HG02943 (cell line): ENCODE results near the gene SERGEF.
"Not testable (repeated sequence)": the region's sequence is repeated elsewhere in the genome, so short reads cannot be mapped to it uniquely, and the experiment has no call there.

Experiments
- ATAC-seq: cut with Tn5 transposase; IDR thresholded peaks from one replicate; pipeline ENCODE4 v1.9.1; 2021; ENCODE audit warnings: mild to moderate bottlenecking, low read depth, moderate library complexity; ENCODE audit not compliant: unreplicated experiment

The SERGEF gene

DNA sequence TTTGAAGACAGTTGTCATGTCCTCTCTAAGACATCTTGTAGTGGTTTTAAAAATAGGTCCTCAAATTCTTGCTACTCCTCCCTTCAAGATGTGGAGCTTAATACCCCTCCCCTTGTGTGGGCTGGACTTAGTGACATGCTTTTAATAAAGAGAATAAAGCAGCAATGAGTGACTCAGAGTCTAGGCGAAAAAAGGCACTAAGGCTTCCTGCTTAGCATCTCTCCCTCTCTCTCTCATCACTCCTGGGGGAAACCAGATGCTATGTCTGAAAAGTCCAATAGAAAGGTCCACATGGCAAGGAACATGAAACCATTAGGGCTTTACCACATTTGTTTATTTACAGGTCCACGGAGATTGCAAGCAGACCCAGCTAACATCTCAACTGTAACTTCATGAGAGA, 11.7 kb downstream of the SERGEF start:
- no peak for ATAC-seq

- peak; percentile 89 for ATAC-seq
These were observed 12.1 kb downstream of the SERGEF start for GRCh38 chr11:18000760-18001159.

DNA sequence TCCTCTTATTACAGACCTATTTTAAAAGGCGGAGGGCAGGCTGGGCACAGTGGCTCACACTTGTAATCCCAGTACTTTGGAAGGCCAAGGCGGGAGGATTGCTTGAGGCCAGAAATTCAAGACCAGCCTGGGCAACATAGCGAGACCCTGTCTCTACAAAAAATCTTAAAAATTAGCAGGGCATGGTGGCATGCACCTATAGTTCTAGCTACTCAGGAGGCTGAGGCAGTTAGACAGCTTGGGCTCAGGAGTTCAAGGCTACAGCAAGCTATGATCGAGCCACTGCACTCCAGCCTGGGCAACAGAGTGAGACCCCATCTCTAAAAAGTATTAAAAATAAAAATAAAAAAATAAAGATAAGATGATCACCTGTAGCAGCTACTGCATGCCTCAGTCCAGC, 12.7 kb downstream of the SERGEF start:
- ATAC-seq: not testable (repeated sequence)

GRCh38 chr11:17992916-17993315, 19.9 kb downstream of the SERGEF start:
- no peak for ATAC-seq

GRCh38 chr11:17991783-17992433, 20.9 kb downstream of the SERGEF start:
- ATAC-seq: no peak

- ATAC-seq: no peak
These were observed 23.5 kb downstream of the SERGEF start for GRCh38 chr11:17989306-17989705.

GRCh38 chr11:17988465-17988864, 24.4 kb downstream of the SERGEF start:
- ATAC-seq: no peak

DNA sequence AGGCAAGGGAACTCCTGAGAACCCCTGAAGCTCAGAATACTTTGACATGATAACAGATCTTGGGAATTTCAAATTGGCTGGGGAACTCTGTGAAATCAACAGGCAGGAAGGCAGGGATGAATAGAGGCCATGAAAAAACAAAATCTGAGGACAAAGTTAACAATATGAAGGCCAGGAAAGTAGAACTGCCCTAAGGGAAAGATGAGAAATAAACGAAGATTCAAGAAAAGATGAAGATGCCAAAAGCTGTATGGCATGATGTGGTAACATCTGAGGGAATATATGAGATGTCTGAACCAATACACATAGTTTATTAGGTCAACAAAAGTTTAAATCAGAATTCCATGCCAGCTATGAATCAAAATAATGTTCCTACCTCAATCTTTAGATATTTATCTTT, 25.0 kb downstream of the SERGEF start:
- ATAC-seq: no peak

- no peak for ATAC-seq
These were observed 26.1 kb downstream of the SERGEF start for GRCh38 chr11:17986711-17987220.

DNA sequence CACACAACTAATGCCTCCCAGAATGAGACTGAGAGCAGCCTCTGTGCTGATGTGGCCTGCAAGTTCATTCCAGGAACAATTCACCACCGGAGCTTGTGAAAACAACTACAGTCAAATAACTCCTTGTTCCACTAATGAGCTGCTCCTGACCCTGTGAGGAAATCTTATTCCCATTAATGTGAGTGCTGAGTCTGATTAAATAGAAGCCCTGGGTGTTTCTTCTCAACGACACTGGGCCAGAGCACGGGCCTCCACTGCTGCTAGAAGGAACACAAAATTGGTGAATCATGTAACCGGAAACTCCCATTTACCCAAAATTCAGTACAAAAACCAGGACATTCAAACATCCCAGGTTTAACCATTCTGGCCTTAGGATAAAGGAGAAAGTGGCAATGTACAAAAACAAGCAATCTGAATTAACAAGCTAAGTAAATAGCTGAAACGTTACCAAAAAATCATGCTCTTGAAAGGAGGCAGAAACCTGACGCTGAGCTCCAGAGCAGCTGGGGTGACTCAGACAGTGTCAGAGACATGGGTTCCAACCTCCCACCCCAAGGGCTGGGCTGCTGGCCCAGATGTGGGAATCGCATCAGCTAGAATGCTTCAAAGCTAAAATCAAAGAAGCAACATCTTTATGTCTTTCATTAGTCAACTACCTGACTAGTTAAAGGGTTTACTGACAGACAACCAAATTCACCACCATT, 26.7 kb downstream of the SERGEF start:
- ATAC-seq: no peak

DNA sequence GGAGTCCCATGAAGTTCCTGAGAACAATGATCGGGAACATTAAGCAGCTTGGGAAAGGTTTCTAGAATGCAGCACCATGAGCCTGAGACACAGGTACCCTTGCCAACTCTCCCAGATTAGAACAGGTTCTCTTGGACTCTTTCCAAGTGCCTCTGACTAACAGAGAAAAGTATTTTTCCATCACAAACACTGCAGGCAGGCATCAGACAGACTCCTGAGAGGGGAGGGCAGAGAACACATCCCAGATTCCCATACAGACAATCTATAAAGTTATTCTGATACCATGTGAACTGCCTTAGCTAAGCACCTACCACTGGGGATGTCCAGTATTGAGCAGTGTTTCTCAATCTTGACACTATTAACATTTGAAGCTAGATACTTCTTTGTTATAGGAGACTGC, 27.3 kb downstream of the SERGEF start:
- ATAC-seq: no peak

DNA sequence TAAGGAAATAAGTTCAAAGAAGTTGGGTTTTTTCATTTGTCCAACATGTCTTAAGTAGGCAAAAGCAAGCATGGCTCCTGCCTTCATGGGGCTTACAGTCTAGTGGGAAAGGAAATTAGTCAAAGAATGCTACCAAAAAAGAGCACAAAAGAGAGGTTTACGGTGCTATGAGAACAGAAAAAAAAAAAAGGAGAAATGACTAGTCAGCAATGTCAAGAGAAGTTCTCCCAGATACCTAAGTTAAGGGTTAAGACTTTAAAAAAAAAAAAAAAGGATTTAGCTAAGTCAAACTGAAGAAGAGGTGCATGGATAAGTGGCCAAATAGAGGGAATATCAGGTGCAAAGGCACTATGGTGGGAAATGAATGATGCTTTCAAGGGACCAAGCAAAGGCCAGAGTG, 29.3 kb downstream of the SERGEF start:
- no peak for ATAC-seq

- no peak for ATAC-seq
These were observed 33.0 kb downstream of the SERGEF start for GRCh38 chr11:17979770-17980371.

DNA sequence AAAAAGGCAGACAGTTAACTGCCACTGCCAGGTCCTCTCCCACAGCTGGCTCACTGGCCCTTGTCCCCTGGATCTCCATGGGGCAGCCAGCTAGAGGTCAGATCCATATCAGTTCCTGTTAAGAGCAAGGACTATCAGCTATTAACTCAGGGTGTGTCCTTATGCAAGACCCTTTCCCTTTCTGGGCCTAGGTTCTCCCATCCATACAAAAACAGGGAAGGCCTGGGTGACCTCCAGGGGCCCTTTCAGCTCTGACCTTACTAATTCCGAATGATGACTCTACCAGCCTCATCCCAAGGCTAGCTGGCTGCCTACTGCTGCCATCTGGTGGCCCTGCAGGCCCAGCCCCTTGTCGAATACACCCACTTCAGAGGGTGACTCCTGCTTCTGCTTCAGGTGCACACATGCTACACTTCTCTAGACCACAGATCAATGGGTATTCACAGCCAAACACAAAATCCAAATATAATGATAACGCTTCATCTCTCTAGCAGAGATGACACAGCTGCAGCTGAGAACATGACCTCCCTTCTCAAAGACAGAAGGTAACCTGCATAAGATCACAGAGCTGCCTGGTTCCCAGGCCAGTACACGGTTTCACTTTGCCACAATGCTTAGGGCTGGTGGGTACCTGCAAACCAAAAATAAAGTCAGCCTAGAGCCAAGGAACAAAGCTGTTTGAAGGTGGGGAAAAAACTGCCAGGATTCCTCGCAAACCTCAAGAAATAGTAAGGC, 34.1 kb downstream of the SERGEF start:
- no peak for ATAC-seq

- no peak for ATAC-seq
These were observed 36.2 kb downstream of the SERGEF start for GRCh38 chr11:17976651-17977050.

DNA sequence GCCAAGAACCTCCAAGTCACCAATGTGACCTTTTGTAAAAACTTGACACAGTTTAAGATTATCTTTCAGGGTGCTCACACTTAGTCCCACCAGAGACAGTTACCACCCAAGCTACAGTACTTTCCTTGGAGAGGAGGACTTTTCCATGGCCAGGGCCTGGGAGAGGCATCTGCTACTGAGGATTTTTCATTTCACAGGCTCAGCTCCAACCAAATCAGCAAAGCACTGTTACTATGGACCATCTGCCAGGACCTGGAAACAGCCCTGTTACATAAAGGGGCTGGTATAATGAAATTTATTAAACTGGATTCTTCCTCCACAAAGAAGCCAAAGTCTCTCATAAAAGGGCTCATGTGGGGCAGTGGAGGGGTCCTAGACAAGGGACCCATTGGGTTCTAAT, 38.6 kb downstream of the SERGEF start:
- ATAC-seq: no peak

DNA sequence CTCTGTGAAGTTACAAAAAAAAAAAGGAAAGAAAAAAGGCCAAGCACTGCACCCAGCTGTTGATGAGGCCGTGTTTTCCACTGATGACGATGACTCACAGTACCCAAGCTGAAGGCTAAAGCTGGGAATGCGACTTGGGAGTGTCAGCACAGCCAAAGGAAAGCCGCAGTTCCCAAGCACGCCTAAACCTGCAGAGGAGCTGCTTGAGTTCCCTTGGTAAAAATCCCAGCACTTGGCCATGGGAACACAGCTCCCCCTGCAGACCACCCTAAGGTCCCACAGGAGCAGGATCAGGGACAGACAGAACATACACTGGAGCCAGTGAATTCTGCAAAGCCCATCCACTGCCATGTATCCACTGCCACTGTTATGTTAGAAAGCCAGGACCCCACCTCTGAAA, 39.9 kb downstream of the SERGEF start:
- no peak for ATAC-seq

DNA sequence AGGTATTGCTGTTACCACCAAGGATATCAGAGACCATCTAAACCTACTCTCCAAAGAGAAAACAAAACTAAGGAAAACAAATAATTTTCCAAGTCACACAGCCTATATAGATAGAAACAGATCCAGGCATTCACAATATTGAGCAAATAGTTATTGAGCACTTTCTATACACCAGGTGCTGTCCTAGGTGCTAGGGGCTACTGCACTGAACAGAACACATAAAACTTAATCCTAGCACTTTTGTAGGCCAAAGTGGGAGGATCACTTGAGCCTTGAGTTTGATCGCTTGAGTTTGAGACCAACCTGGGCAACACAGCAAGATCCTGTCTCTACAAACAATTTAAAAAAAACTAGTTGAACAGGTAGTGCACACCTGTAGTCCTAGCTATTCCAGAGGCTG, 44.6 kb downstream of the SERGEF start:
- ATAC-seq: no peak

- ATAC-seq: no peak
These were observed 45.2 kb downstream of the SERGEF start for GRCh38 chr11:17967661-17968060.

DNA sequence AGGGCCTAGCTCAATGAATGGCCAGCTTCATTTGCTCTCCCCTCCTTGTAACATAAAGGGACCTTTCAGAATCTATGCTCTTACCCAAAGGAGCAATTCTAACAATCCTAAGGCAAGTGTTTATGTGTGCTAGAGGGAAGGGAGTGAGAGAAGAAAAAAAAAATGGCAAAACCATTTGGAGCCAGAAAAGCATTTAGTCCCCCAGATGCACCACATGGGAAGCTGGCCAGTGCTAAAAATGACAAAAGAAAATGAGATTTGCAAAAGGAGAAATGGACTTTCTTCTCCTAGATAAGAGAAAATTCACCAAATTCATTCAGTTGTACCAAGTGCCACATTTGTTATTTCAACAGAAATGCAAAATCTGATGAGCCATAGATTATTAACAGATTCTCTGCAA, 52.8 kb downstream of the SERGEF start:
- no peak for ATAC-seq

- no peak for ATAC-seq
These were observed 54.4 kb downstream of the SERGEF start for GRCh38 chr11:17958446-17958845.
